NCI-H345 treated with DMSO at 0.1 percent for 48 hours (cell line): ENCODE data around the gene MMP24.
"Not testable (repeated sequence)": the region's sequence is repeated elsewhere in the genome, so short reads cannot be mapped to it uniquely, and the experiment has no call there.

ENCODE experiments used
- DNase-seq: peaks from one replicate; lab custom pipeline; 2025; ENCODE audit not compliant: unreplicated experiment; lab: John Stamatoyannopoulos, UW

Gene MMP24

DNA sequence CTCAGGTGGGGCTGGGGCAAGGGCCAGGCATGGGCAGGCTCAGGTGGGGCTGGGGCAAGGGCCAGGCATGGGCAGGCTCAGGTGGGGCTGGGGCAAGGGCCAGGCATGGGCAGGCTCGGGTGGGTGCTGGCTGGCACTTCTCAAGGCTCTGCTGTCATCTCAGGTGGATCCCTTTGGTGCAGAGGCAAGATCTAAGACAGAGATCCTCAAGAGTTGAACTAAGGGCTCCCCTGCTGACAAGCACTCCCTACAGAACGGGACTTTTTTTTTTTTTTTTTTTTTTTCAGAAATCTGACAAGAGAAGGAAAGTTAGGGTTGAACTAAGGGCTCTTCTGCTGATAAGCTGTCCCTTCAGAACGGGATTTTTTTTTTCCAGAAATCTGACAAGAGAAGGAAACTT, 26.5 kb downstream of the MMP24 start:
- DNase-seq = no peak

GRCh38 chr20:35254448-35254999, 28.0 kb downstream of the MMP24 start:
- no peak for DNase-seq

DNA sequence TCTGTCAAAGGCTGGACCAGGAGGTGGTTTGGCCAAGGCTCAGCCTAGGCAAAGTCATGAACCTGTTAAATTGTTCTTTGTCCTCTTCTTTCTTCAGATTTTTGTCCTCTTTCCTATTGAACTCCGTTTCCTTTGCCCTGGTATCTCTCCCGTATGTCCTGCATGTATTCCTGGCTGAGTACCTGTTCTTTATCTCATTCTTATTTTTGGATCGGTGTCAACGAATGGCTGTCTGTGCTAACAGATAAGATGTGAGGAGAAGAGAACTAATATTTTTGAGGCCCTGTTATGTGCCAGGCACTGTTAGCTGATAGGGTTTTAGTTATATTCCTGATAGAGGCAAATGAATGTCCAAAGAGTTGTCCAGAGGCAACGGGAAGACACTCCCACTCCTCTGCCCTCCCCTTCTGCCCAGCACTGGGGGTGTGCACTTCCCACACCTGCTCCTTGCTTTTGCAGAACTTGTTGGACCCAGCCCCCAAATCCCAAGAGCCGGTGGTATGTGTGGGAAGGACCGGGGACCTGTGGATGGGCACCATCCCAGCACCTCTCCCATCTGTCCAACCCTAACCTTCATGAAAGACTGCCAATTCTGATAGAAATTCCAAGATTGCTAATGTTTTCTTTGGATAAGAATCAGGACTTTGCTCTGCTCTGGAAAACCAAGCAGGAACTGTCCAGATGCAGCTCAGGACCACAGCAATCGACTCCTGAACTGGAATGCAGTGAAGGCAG, 30.9 kb downstream of the MMP24 start:
- DNase-seq = no peak

- no peak for DNase-seq
Measured at GRCh38 chr20:35260426-35260825, 33.9 kb downstream of the MMP24 start.

DNA sequence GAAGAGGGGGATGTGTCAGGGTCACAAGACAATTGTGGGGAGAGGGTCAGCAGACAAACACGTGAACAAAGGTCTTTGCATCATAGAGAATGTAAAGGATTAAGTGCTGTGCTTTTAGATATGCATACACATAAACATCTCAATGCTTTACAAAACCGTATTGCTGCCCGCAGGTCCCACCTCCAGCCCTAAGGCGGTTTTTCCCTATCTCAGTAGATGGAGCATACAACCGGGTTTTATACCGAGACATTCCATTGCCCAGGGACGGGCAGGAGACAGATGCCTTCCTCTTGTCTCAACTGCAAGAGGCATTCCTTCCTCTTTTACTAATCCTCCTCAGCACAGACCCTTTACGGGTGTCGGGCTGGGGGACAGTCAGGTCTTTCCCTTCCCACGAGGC, 35.8 kb downstream of the MMP24 start:
- DNase-seq = not testable (repeated sequence)

GRCh38 chr20:35262731-35263531, 36.4 kb downstream of the MMP24 start:
- not testable (repeated sequence) for DNase-seq

DNA sequence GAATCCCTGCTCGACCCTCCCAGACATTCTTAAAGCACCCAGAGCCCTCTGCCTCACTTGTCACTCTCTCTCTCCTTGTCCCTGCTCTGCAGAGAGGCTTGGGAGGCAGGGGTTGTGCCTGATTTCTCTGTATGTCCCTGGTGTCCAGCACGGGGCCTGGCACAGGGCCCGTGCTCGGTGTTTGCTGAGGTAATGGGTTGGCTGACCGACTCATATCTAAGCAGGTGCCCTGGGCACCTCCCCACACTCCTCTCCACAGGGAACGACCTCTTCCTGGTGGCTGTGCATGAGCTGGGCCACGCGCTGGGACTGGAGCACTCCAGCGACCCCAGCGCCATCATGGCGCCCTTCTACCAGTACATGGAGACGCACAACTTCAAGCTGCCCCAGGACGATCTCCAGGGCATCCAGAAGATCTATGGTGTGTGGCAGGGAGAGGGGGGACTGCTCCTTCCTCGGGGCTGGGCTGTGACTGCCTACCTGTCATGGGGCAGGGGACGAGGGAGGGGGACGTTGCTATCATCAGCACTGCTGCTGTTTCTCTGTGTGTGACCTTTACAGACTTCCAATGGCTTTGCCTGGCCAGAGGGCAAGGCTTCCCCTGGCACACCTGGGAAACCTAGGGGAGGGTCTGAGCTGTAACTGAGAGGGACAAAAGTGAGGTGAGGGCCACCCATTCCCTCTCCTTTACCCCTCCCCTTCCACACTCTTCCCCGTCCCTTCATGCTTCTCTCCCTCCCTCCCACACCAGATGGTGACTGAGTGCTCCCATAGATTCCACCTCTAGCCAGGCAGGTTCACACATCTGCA, 37.2 kb downstream of the MMP24 start:
- no peak for DNase-seq

GRCh38 chr20:35264755-35265154, 38.3 kb downstream of the MMP24 start:
- DNase-seq = no peak

DNA sequence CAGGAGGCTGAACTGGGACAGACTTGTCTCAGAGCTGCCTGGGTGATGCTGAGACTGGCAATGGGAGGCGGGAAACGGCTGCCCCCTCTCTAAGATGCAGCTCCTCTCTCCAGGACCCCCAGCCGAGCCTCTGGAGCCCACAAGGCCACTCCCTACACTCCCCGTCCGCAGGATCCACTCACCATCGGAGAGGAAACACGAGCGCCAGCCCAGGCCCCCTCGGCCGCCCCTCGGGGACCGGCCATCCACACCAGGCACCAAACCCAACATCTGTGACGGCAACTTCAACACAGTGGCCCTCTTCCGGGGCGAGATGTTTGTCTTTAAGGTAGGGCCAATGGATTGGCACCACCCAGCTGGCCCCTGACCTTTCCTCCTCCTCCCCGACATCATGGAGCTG, 40.6 kb downstream of the MMP24 start:
- DNase-seq = no peak

DNA sequence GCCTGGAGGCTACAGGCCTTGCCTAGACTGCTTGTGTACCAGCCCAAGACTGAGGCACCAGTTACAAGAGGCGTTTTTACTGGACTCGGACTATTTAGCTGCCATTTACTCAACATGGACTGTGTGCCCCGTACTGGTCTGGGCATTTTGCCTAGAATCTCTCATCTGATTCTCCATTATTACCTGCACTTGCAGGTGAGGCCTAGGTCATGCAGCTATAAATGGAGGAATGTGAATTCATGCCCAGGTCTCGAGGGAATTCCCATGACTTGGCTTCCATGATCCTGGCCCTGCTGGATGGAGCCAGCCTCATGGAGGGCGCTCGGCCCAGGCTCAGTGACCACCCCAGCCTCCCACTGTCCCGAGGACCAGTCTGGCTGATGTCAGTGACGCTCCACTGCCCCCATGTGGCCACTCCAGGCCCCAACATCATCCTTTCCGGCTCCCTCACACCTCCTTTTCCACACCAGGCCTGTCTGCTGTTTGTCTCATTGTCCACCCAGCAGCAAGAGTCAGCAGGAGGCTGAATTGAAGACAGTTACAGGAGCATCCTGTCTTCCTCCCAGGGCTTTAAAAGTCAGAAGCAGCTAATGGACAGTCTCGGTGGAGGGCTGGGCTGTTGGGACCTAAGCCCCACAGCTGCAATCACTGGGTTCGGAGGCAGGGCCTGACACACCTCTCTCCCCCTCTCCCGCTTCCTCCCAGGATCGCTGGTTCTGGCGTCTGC, 42.7 kb downstream of the MMP24 start:
- DNase-seq = peak; percentile 32

DNA sequence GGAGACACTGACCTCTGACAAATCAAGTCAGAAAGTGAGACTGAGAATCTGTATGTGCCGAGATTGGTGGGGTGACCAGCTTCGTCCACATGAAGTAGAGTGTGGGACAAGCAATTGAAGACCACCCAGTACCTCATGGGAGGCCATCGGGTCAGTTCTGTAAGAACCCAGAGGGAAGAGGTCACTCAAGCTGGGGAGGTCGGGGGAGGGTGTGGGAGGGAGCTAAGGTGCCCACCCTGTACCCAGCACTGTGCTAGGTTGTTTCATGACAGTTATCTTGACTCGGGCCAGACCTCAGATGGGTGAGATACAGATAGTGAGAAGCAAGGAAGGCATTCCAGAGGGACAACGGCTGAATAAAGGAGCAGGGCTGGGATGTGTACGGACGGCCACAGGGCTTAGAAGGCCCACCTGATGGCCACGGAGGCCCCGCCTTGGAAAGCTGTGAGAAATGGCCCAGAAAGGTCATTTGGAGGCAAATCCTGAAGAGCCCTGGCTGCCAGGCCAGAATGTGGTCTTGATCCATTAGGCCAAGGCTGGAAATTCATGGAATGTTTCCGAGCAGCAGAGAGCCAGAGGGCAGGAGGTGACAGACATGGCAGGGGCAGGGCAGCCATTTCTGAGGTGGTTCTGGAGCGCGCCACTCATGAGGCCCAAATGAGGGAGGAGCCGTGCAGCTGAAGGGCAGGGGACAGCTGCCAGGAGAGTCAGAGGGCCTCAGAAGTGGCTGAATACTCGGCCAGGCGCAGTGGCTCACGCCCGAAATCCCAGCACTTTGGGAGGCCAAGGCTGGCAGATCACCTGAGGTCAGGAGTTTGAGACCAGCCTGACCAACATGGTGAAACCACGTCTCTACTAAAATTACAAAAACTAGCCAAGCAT, 43.8 kb downstream of the MMP24 start:
- no peak for DNase-seq

DNA sequence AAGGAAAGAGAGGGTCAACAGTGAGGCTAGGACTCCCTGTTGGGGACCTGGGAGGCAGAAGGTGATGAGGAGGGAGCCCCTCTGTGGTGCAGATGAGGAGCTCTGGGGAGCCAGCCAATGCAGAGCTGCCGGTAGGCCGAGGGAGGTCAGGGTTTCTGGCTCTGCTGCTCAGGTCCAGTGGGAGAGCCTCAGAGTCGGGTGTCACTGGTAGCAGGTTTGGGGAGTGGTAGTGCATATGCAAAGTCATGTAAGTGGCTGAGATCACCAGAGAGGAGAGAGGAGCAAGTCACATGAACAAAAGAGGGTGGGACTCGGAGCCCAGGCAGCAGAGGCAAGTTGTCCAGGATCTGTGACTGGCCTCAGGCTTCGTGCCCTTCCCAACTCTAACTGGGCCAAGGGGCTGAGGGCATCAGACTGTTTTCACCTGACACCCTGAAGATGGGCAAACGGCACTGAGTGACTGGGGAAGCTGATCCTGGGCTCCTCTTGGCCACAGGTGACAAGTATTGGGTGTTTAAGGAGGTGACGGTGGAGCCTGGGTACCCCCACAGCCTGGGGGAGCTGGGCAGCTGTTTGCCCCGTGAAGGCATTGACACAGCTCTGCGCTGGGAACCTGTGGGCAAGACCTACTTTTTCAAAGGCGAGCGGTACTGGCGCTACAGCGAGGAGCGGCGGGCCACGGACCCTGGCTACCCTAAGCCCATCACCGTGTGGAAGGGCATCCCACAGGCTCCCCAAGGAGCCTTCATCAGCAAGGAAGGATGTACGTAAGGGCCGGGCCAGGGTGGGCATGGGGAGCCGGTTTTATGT, 44.8 kb downstream of the MMP24 start:
- DNase-seq = no peak

GRCh38 chr20:35271904-35272303, 45.4 kb downstream of the MMP24 start:
- DNase-seq = no peak

GRCh38 chr20:35273449-35274171, 47.1 kb downstream of the MMP24 start:
- no peak for DNase-seq

GRCh38 chr20:35274172-35275092, 47.9 kb downstream of the MMP24 start:
- DNase-seq = no peak

DNA sequence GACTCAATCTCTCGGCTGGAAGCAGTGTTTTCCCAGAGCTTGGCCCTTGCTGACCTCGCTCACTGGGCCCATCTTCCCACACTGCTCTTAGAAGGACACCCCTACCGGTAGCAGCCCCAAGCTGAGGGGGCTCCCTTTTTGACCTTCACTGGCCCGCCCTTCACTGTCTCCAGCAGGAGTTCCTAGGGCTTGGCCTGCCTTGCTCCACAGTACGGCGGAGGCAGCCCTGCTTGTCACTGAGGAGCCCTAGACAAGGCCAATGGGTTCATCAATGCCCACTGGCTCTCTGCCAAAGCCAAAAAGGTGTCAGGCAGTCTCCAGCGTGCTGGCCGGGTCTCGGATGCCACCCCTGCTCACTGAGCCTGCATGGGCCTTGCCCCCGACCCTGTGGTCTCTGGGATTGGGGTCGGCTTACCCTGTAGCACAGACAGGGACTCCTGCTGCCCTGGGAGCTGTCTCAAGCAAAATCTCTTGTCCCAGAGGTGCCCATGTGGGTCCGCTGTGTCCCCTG, 49.3 kb downstream of the MMP24 start:
- no peak for DNase-seq

- no peak for DNase-seq
Measured at GRCh38 chr20:35276408-35276807, 49.9 kb downstream of the MMP24 start.
